Stimulated activated CD4-positive, alpha-beta T cell treated with anti-CD3 and anti-CD28 coated beads, Interleukin-4, amount 100 ng/mL, for 48 hours (primary cell): ENCODE results near the gene ZMIZ1.

Experiments used
- DNase-seq, 2 donors: peaks; one replicate each; pipeline ENCODE4 v3.0.0-alpha.2; 2020; ENCODE audit warnings: low read depth in 2 of 2

Gene ZMIZ1

DNA sequence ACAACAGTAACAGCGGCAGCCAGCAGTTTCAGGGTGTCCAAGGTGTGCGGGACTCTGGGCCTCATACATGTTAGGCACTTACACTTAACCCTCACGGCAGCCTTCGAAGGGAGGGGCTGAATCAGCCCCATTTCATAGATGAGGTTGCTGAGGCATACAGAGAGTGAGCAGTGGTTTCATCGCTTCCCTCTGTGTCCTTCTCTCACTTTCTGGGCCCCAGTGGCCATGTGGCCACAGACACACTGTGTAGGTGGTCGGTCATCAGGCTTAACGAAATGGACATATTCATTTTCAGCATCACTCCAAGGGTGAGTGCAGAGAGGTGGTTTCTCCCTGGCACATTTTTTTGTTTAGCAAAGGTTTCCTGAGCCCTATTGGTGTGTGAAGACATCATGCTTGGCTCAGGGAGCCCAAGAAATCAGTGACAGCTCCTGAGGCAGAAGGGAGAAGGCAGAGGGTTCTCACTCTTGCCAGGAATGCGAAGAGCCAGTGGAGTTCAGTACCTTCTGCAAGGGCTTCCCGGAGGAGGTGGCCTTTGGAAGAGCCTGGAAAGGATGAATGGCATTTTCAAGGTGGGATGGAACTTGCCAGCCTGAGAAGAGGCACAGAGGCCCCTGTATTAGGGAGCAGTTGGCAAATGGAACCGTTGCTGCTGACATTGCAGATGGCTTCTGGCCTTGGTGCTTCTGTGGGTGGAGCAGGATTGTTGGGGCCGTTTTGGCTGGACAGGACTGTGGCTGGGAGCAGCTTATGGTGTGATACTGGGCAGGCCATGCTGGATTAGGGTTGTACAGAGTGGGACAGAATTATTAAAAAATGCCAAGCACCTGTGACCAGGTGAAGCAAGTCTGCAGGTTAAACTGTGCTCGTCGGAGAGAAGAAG is 216.8 kb downstream of the ZMIZ1 start:
- DNase-seq = peak in 1 of 2 donors; percentile 29

GRCh38 chr10:79286318-79286951 is 217.7 kb downstream of the ZMIZ1 start:
- peak; percentile 64 to 65 for DNase-seq

- no peak for DNase-seq
These were observed 219.4 kb downstream of the ZMIZ1 start for GRCh38 chr10:79287973-79288723.

DNA sequence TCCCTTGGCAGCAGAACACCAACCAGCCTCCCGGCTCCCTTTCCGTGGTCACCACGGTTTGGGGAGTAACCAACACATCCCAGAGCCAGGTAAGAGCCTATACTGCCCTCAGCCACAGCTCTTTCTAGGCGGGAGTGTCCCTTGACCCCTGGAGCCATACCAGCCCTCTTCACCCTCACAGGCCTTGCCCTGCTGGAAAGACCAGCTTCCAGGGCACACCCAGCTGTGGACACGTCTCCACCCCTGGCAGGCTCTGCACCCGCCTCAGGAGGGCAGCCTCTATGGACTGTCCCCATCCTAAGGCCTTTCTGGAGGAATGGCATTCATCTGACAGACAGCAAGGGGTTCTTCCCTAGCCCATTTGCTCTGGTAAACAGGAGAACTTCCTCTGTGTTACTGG is 221.0 kb downstream of the ZMIZ1 start:
- no peak for DNase-seq

- no peak for DNase-seq
These were observed 223.4 kb downstream of the ZMIZ1 start for GRCh38 chr10:79292026-79292766.

DNA sequence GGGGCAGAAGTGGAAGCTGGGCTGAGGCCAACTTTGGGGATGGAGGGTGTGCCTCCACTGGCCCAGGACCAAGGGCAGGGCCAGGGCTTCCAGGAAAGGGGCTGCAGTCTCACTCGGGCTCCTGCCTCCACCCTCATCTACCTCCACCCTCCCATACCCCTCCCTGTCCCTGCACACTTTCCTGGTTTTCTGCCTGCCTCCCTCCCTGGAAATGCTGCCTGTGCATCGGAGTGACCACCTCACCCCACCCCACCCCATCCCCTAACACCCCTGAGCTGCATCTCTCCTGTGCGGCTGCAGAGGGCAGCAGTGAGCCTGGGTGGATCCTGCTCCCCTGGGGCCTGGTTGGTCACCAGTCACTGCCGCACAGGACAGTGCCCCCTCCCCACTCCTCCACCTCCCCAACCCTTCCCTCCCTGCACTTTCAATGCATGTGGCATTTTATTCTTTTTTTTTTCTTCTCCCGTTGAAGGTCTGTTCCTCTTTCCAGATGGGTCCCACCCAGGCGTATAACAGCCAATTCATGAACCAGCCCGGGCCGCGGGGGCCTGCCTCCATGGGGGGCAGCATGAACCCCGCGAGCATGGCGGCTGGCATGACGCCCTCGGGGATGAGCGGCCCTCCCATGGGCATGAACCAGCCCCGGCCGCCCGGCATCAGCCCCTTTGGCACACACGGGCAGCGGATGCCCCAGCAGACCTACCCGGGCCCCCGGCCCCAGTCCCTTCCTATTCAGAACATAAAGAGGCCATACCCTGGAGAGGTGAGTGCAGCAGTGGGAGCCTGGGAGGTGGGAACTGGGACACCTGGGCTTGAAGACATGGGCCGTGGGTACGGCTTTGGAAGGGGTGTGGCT is 224.4 kb downstream of the ZMIZ1 start:
- DNase-seq = no peak

DNA sequence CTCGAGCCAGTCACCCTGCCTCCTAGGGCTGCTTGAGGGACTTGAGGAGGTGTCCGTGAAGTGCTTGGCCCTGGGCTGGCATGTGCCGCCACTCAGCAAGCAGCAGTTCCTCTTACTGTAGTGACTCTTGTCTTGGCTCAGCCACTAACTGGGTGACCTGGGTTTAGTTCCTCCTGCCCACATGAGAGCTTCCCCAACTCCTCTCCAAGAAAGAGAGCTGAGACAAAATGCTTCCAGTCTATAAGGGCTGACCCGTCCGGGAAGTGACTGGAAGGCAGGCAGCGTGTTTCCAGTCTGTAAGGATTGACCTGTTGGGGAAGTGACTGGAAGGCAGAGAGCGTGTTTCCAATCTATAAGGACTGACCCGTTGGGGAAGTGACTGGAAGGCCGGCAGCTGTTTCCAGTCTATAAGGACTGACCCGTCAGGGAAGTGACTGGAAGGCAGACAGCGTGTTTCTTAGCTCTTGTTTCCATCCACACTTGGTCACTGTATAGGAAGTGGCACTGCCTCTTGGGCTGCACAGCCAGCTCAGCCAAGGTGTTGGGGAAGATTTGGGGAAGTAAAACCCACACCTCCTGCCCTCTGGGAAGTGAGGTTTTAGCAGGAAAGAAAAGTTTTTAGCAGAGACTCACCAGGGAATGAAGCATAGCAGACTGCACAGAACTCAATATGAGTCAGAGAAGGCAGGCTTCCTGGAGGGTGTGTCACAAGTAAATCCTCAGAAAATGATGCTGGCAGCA is 225.2 kb downstream of the ZMIZ1 start:
- no peak for DNase-seq

DNA sequence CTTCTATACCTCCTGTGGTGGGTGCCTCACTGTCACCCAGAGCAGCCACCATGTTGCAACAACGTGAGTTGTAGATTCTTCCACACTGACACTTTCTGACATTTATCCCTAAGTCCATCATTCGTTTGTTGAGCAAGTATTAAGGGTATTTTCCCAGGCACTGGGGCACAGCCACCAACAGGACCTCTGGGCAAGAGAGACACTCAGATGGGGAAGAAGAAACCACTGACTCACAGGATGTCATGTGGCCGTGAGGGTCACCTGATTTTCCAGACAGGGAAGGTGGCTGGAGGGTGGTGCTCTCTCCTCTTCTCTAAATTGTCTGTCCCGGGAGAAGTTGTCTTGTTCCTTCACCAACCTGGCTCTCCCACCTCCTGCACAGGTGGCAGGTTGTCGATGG is 226.8 kb downstream of the ZMIZ1 start:
- DNase-seq = no peak

GRCh38 chr10:79296431-79296830 is 227.7 kb downstream of the ZMIZ1 start:
- DNase-seq = no peak

DNA sequence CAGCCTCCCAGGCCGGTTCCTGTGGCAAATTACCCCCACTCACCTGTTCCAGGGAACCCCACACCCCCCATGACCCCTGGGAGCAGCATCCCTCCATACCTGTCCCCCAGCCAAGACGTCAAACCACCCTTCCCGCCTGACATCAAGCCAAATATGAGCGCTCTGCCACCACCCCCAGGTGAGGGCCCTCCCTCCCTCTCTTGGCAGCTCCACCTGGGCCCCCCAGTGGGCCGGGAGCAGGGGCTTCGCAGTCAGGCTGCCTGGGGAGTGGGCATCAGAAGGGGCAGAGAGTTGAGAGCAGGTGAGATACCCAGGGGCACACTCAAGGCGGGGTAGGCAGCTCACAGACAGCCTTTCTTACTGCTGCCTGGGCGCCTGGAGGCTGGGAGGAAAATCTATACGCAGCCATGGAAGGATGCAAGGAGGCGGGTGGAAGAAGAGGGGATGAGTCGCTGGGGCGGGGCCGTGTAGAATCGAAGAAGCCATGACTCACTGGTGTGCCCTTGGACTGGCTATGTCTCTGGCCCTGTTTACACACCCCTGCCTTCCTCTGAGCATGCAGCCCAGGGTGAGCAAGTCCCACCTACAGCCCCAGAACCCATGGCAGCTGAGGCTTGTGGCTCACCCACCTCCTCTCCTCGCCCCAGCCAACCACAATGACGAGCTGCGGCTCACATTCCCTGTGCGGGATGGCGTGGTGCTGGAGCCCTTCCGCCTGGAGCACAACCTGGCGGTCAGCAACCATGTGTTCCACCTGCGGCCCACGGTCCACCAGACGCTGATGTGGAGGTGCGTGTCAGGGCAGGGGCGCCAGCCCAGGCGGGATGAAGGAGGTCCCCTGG is 229.9 kb downstream of the ZMIZ1 start:
- peak; percentile 52 to 59 for DNase-seq

GRCh38 chr10:79299397-79300241 is 230.9 kb downstream of the ZMIZ1 start:
- DNase-seq = no peak

GRCh38 chr10:79300711-79301110 is 231.9 kb downstream of the ZMIZ1 start:
- no peak for DNase-seq

DNA sequence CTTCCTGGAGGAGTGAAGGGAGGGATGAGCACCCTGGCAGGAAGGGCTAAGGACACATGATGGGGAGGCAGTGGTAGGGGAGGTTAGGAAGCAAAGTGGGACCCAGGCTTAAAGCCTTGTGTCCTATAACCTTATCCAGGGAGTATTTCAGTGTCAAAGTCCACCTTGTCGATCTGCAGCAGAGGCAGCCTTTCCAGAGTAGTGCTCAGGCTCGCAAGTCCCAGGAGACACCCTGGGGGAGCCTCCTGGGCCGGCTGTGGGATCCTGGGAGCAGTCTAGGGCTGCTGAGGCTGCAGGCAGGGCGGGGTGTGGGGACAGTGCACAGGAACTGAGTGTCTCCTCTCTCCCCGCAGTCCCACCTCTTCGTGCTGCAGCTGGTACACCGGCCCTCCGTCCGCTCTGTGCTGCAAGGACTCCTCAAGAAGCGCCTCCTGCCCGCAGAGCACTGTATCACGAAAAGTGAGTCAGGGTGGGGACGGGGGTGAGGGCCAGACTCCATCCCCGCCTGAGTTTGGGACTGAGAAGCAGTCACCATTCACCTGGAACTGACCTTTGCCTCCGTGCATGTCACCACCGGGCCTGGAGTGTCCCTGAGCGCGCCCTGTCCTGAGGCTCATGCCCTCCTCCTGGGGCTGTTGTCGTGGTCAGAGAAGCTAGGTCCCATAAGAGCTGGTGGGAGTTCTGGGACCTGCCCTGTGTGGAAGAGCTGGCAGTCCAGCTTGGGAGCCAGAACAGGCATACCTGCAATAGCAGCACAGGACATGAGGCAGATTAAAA is 233.2 kb downstream of the ZMIZ1 start:
- DNase-seq = no peak

GRCh38 chr10:79303631-79304478 is 235.1 kb downstream of the ZMIZ1 start:
- no peak for DNase-seq

DNA sequence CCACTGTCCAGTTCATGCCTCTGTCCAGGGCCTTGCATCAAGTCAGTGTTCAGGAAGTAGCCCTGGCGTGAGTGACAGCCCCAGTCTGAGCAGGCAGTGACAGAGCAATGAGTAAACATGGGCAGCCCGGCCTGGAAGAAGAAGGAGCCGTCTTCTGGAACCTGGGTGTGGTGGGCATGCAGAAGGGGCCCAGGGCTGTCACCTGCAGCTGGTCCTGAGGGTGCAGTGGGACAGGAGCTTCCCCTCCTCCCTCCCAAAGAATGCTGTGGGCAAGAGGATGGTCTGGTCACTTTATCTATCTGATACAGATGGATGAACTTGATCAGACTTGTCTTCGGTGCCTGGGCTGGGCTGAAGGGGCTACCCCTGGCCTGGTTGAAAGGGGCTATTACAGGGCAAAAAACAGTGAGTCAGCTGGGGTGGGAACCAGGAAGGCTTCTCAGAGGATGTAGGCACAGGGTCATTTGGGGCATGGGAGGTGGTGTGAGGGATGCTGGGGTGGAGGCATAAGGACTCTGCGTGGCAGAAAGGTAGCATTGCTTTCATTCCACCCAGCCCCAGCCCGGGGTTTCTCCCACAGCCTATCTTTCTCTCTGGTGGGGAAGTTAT is 235.8 kb downstream of the ZMIZ1 start:
- no peak for DNase-seq

GRCh38 chr10:79305515-79305914 is 236.7 kb downstream of the ZMIZ1 start:
- DNase-seq = no peak
